NT2/D1 (cell line): ENCODE measurements around the gene APMAP.
"Not testable (repeated sequence)": the region's sequence is repeated elsewhere in the genome, so short reads cannot be mapped to it uniquely, and the experiment has no call there.

Experiments used
- SUZ12 ChIP-seq: IDR thresholded peaks from 2 replicates; pipeline ENCODE4 v1.6.1; 2011; ENCODE audit not compliant: insufficient read length, insufficient read depth; ENCODE audit errors: extremely low read depth
- ZNF274 ChIP-seq: IDR thresholded peaks from 2 replicates; pipeline ENCODE4 v1.6.1; 2011; ENCODE audit warnings: mild to moderate bottlenecking, low read depth, low read length

DNA sequence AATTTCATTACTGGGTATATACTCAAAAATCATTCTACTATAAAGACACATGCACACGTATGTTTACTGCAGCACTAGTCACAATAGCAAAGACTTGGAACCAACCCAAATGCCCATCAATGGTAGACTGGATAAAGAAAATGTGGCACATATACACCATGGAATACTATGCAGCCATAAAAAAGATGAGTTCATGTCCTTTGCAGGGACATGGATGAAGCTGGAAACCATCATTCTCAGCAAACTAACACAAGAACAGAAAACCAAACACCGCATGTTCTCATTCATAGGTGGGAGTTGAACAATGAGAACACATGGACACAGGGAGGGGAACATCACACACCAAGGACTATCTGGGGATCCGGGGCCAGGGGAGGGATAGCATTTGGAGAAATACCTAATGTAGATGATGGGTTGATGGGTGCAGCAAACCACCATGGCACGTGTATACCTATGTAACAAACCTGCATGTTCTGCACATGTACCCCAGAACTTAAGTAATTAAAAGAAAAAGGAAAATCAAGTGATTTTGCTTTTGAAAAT is 44.1 kb downstream of the APMAP start:
- TF ChIP-seq SUZ12, ZNF274: not testable (repeated sequence)
